ENCODE measurements around the gene CD55.

DNA sequence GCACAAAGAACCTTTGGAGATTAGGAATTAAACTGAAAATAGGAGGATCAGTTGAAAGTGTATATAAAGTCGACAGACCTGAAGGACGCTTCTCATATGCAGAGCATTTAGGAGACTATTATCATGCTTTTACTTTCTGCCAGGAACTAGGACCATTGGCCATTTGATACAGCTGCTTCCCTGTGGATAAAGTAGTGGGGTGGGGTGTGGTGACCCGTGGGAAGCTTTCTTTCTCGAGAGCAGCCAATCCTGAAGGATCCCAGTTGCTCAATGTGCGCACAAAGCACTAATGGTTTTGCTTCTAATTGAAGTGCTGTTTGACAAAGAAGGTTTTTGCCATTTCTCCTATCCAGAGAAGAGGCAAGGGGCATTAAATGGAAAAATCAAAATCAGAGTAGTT, 14.9 kb upstream of the CD55 start:
- TF ChIP-seq, protein P1, sequence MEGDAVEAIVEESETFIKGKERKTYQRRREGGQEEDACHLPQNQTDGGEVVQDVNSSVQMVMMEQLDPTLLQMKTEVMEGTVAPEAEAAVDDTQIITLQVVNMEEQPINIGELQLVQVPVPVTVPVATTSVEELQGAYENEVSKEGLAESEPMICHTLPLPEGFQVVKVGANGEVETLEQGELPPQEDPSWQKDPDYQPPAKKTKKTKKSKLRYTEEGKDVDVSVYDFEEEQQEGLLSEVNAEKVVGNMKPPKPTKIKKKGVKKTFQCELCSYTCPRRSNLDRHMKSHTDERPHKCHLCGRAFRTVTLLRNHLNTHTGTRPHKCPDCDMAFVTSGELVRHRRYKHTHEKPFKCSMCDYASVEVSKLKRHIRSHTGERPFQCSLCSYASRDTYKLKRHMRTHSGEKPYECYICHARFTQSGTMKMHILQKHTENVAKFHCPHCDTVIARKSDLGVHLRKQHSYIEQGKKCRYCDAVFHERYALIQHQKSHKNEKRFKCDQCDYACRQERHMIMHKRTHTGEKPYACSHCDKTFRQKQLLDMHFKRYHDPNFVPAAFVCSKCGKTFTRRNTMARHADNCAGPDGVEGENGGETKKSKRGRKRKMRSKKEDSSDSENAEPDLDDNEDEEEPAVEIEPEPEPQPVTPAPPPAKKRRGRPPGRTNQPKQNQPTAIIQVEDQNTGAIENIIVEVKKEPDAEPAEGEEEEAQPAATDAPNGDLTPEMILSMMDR (IDR thresholded peaks at IDR 0.05): no peak
- TF ChIP-seq POLR2A (IDR thresholded peaks at IDR 0.05): no peak
